WTC11 (cell line): Measurements from ENCODE around the gene FGF18. TPM values are rescaled to one million over a fixed set of nuclear protein-coding genes. Genes with fewer than 3 reads are reported as not detected.

Source experiments
- CREB1 ChIP-seq: sonication (generic); formaldehyde crosslinking; IDR thresholded peaks from 2 replicates; pipeline ENCODE4 v1.8.0; 2023; ENCODE audit warnings: mild to moderate bottlenecking, missing genetic modification reagents
- FOXK1 ChIP-seq: sonication (generic); formaldehyde crosslinking; IDR thresholded peaks from 2 replicates; pipeline ENCODE4 v1.8.0; 2022; ENCODE audit warnings: mild to moderate bottlenecking, moderate library complexity, missing genetic modification reagents
- GTF2I ChIP-seq: fragments of 250-450 bp; sonication (Bioruptor Pico); conservative IDR thresholded peaks from 2 replicates; pipeline ENCODE4 v1.4.0; 2021; ENCODE audit warnings: mild to moderate bottlenecking
- NFATC4 ChIP-seq: fragments of 250-450 bp; sonication (Bioruptor Pico); IDR thresholded peaks from 2 replicates; pipeline ENCODE4 v1.9.0; 2021; ENCODE audit warnings: mild to moderate bottlenecking
- NR3C1 ChIP-seq: sonication (generic); formaldehyde crosslinking; conservative IDR thresholded peaks from 2 replicates; pipeline ENCODE4 v1.8.1; 2023; ENCODE audit warnings: low read depth, mild to moderate bottlenecking, missing genetic modification reagents
- SMAD3 ChIP-seq: sonication (generic); formaldehyde crosslinking; IDR thresholded peaks from 2 replicates; pipeline ENCODE4 v1.8.0; 2022; ENCODE audit warnings: missing genetic modification reagents, mild to moderate bottlenecking, borderline replicate concordance
- TP53 ChIP-seq: sonication (generic); formaldehyde crosslinking; IDR thresholded peaks from 2 replicates; pipeline ENCODE4 v1.8.1; 2023; ENCODE audit warnings: mild to moderate bottlenecking, missing genetic modification reagents
- total RNA-seq: library from RNA; stranded (reverse); gene quantifications from 3 replicates; pipeline ENCODE4 v1.2.3, GENCODE V29; 2021
- TF ChIP-seq, protein P1 (sequence below): sonication (generic); formaldehyde crosslinking; IDR thresholded peaks from 2 replicates; pipeline ENCODE4 v1.8.1; 2023; ENCODE audit warnings: mild to moderate bottlenecking, missing genetic modification reagents, moderate library complexity
- TF ChIP-seq, protein P2 (sequence below): sonication (generic); formaldehyde crosslinking; IDR thresholded peaks from 2 replicates; pipeline ENCODE4 v1.8.0; 2023; ENCODE audit warnings: missing genetic modification reagents
- TF ChIP-seq, protein P3 (sequence below): fragments of 250-450 bp; sonication (Bioruptor Pico); IDR thresholded peaks from 2 replicates; pipeline ENCODE4 v1.9.0; 2021; ENCODE audit warnings: mild to moderate bottlenecking, borderline replicate concordance
- TF ChIP-seq, protein P4 (sequence below): sonication (generic); formaldehyde crosslinking; IDR thresholded peaks from 2 replicates; pipeline ENCODE4 v1.8.0; 2022; ENCODE audit warnings: mild to moderate bottlenecking, missing genetic modification reagents
- TF ChIP-seq, protein P5 (sequence below): sonication (generic); formaldehyde crosslinking; IDR thresholded peaks from 2 replicates; pipeline ENCODE4 v1.8.1; 2023; ENCODE audit warnings: mild to moderate bottlenecking, missing genetic modification reagents
- TF ChIP-seq, protein P6 (sequence below): fragments of 250-450 bp; sonication (Bioruptor Pico); conservative IDR thresholded peaks from 2 replicates; pipeline ENCODE4 v1.9.0; 2021; ENCODE audit warnings: mild to moderate bottlenecking
- TF ChIP-seq, protein P7 (sequence below): sonication (generic); formaldehyde crosslinking; IDR thresholded peaks from 2 replicates; pipeline ENCODE4 v1.8.0; 2022; ENCODE audit warnings: mild to moderate bottlenecking, missing genetic modification reagents
- TF ChIP-seq, protein P8 (sequence below): sonication (generic); formaldehyde crosslinking; IDR thresholded peaks from 2 replicates; pipeline ENCODE4 v1.8.1; 2022; ENCODE audit warnings: mild to moderate bottlenecking, moderate library complexity, missing genetic modification reagents
- TF ChIP-seq, protein P9 (sequence below): sonication (generic); formaldehyde crosslinking; IDR thresholded peaks from 2 replicates; pipeline ENCODE4 v1.8.0; 2022; ENCODE audit warnings: mild to moderate bottlenecking, missing genetic modification reagents
- TF ChIP-seq, protein P10 (sequence below): sonication (generic); formaldehyde crosslinking; IDR thresholded peaks from 2 replicates; pipeline ENCODE4 v1.8.1; 2022; ENCODE audit warnings: low read depth, missing genetic modification reagents, borderline replicate concordance

Gene FGF18
- total RNA-seq, 1 experiment from 2014 or later = 0.72 TPM

DNA sequence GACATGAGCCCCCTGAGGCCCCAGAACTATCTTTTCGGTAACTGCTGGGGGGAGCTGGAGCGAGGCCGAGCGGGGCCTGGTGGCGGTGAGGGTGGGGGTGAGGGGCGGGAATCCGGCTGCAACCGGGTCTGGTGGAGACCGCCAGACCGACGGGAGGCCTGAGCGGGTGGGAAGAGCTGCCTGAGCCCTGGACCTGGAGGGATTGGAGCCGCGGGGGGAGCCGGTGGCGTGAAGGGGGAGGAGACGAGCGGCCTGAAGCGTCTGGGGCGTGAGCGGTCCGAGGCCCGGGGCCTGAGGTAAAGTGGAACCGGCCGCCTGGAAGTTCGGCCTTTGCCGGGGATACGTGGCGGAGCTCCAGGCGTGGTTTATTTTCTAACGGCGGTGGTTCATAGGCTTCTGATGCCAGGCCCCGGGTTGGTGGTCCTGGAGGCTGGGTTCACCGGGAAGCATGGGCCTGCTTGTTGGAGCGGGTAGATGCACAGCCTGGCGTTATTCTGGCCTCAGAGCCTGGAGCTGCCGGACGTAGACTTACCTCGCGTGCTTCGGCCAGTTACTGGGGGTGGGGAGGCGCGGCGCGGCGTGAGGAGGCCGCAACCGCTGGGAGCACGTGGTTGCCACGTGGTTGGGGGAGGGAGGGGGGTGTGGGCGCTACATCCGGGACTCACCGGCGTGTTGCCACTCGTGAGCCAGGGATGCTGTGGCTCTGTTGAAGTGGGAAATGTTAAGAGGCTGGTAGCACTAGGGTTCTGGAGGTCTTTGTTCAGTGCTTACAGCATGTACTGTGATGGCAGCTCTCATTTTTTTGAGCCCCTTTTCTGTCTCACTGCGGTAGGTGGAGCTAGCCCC is 31.3 kb upstream of the FGF18 start (continued):
- TF ChIP-seq, protein P1, sequence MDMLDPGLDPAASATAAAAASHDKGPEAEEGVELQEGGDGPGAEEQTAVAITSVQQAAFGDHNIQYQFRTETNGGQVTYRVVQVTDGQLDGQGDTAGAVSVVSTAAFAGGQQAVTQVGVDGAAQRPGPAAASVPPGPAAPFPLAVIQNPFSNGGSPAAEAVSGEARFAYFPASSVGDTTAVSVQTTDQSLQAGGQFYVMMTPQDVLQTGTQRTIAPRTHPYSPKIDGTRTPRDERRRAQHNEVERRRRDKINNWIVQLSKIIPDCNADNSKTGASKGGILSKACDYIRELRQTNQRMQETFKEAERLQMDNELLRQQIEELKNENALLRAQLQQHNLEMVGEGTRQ (CRISPR knock-in tag) = peak; percentile 86
- TF ChIP-seq CREB1 (CRISPR knock-in tag) (peak; percentile 25; the same call in 1 of the 2 replicates), FOXK1 (CRISPR knock-in tag) (peak; percentile 83), TP53 (CRISPR knock-in tag) (no peak), NR3C1 (CRISPR knock-in tag) (no peak), NFATC4 (CRISPR knock-in tag) (peak; percentile 82), GTF2I (CRISPR knock-in tag) (no peak), SMAD3 (CRISPR knock-in tag) (0 out of 2 replicates have a peak, but pooled peaks have one; percentile 75)
- TF ChIP-seq, protein P2, sequence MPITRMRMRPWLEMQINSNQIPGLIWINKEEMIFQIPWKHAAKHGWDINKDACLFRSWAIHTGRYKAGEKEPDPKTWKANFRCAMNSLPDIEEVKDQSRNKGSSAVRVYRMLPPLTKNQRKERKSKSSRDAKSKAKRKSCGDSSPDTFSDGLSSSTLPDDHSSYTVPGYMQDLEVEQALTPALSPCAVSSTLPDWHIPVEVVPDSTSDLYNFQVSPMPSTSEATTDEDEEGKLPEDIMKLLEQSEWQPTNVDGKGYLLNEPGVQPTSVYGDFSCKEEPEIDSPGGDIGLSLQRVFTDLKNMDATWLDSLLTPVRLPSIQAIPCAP (CRISPR knock-in tag) = no peak
- TF ChIP-seq, protein P3, sequence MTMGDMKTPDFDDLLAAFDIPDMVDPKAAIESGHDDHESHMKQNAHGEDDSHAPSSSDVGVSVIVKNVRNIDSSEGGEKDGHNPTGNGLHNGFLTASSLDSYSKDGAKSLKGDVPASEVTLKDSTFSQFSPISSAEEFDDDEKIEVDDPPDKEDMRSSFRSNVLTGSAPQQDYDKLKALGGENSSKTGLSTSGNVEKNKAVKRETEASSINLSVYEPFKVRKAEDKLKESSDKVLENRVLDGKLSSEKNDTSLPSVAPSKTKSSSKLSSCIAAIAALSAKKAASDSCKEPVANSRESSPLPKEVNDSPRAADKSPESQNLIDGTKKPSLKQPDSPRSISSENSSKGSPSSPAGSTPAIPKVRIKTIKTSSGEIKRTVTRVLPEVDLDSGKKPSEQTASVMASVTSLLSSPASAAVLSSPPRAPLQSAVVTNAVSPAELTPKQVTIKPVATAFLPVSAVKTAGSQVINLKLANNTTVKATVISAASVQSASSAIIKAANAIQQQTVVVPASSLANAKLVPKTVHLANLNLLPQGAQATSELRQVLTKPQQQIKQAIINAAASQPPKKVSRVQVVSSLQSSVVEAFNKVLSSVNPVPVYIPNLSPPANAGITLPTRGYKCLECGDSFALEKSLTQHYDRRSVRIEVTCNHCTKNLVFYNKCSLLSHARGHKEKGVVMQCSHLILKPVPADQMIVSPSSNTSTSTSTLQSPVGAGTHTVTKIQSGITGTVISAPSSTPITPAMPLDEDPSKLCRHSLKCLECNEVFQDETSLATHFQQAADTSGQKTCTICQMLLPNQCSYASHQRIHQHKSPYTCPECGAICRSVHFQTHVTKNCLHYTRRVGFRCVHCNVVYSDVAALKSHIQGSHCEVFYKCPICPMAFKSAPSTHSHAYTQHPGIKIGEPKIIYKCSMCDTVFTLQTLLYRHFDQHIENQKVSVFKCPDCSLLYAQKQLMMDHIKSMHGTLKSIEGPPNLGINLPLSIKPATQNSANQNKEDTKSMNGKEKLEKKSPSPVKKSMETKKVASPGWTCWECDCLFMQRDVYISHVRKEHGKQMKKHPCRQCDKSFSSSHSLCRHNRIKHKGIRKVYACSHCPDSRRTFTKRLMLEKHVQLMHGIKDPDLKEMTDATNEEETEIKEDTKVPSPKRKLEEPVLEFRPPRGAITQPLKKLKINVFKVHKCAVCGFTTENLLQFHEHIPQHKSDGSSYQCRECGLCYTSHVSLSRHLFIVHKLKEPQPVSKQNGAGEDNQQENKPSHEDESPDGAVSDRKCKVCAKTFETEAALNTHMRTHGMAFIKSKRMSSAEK (CRISPR knock-in tag) = no peak; the same call in none of the 2 replicates
- TF ChIP-seq, protein P4, sequence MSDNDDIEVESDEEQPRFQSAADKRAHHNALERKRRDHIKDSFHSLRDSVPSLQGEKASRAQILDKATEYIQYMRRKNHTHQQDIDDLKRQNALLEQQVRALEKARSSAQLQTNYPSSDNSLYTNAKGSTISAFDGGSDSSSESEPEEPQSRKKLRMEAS (CRISPR knock-in tag) = peak; percentile 94
- TF ChIP-seq, protein P5, sequence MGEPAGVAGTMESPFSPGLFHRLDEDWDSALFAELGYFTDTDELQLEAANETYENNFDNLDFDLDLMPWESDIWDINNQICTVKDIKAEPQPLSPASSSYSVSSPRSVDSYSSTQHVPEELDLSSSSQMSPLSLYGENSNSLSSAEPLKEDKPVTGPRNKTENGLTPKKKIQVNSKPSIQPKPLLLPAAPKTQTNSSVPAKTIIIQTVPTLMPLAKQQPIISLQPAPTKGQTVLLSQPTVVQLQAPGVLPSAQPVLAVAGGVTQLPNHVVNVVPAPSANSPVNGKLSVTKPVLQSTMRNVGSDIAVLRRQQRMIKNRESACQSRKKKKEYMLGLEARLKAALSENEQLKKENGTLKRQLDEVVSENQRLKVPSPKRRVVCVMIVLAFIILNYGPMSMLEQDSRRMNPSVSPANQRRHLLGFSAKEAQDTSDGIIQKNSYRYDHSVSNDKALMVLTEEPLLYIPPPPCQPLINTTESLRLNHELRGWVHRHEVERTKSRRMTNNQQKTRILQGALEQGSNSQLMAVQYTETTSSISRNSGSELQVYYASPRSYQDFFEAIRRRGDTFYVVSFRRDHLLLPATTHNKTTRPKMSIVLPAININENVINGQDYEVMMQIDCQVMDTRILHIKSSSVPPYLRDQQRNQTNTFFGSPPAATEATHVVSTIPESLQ (CRISPR knock-in tag) = 0 out of 2 replicates have a peak, but pooled peaks have one; percentile 71
- TF ChIP-seq, protein P6, sequence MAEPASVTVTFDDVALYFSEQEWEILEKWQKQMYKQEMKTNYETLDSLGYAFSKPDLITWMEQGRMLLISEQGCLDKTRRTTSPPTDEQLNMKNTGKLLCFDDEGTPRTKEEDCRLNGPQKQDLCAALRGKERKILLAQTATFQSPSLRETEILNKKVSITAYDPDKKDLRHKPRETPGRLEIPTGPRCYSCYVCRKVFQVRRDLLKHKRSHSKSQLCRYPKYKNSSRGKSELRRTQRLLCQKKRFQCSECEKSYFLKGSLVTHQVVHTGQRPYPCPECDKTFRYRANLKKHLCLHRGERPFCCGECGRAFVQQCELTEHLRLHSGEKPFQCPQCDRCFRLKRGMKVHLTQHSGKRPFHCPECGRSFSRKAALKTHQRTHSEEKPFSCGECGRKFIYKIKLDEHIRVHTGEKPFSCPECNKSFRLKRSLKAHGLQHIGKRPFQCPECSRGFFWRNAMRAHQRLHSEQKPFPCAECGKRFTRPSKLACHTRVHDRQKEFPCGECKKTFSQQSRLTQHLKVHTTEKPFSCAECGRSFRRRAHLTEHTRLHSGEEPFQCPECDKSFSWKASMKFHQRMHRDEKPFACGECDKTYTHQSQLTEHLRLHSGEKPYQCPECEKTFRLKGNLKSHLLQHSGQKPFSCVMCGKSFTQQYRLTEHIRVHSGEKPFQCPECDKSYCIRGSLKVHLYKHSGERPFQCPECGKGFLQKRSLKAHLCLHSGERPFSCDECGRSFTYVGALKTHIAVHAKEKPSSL (CRISPR knock-in tag) = peak; percentile 90
- TF ChIP-seq, protein P7, sequence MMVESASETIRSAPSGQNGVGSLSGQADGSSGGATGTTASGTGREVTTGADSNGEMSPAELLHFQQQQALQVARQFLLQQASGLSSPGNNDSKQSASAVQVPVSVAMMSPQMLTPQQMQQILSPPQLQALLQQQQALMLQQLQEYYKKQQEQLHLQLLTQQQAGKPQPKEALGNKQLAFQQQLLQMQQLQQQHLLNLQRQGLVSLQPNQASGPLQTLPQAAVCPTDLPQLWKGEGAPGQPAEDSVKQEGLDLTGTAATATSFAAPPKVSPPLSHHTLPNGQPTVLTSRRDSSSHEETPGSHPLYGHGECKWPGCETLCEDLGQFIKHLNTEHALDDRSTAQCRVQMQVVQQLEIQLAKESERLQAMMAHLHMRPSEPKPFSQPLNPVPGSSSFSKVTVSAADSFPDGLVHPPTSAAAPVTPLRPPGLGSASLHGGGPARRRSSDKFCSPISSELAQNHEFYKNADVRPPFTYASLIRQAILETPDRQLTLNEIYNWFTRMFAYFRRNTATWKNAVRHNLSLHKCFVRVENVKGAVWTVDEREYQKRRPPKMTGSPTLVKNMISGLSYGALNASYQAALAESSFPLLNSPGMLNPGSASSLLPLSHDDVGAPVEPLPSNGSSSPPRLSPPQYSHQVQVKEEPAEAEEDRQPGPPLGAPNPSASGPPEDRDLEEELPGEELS (CRISPR knock-in tag) = peak; percentile 22; the same call in 1 of the 2 replicates
- TF ChIP-seq, protein P8, sequence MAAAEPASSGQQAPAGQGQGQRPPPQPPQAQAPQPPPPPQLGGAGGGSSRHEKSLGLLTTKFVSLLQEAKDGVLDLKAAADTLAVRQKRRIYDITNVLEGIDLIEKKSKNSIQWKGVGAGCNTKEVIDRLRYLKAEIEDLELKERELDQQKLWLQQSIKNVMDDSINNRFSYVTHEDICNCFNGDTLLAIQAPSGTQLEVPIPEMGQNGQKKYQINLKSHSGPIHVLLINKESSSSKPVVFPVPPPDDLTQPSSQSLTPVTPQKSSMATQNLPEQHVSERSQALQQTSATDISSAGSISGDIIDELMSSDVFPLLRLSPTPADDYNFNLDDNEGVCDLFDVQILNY (CRISPR knock-in tag) = 0 out of 2 replicates have a peak, but pooled peaks have one; percentile 32
- TF ChIP-seq, protein P9, sequence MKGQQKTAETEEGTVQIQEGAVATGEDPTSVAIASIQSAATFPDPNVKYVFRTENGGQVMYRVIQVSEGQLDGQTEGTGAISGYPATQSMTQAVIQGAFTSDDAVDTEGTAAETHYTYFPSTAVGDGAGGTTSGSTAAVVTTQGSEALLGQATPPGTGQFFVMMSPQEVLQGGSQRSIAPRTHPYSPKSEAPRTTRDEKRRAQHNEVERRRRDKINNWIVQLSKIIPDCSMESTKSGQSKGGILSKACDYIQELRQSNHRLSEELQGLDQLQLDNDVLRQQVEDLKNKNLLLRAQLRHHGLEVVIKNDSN (CRISPR knock-in tag) = peak; percentile 86
- TF ChIP-seq, protein P10, sequence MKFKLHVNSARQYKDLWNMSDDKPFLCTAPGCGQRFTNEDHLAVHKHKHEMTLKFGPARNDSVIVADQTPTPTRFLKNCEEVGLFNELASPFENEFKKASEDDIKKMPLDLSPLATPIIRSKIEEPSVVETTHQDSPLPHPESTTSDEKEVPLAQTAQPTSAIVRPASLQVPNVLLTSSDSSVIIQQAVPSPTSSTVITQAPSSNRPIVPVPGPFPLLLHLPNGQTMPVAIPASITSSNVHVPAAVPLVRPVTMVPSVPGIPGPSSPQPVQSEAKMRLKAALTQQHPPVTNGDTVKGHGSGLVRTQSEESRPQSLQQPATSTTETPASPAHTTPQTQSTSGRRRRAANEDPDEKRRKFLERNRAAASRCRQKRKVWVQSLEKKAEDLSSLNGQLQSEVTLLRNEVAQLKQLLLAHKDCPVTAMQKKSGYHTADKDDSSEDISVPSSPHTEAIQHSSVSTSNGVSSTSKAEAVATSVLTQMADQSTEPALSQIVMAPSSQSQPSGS (CRISPR knock-in tag) = no peak
